ENCODE results near the gene VAV3.

Gene VAV3

GRCh38 chr1:107935396-107936064 is 29.4 kb downstream of the VAV3 start:
- Histone ChIP-seq H3K4me1 (ENCODE audit: control insufficient read depth, insufficient read depth, low read length) (no peaks in the 10 kb centered on the region), H3K9me3 (ENCODE audit: control insufficient read depth in 2 of 2, low read length in 2 of 2) (no peaks in the 10 kb centered on the region), H3K27me3 (ENCODE audit: control insufficient read depth in 1 of 2, insufficient read depth in 2 of 2, low read length in 2 of 2) (no peaks in the 10 kb centered on the region), H3K4me3 (ENCODE audit: low read length in 2 of 2) (no peak overlapping the region), H3K36me3 (ENCODE audit: control insufficient read depth in 2 of 2, insufficient read depth in 2 of 2, low read length in 2 of 2) (no peaks in the 10 kb centered on the region), H3K27ac (ENCODE audit: low read length) (no peak overlapping the region), H3K9ac (ENCODE audit: low read length in 2 of 2) (no peak overlapping the region)

- H3K27ac ChIP-seq (ENCODE audit: low read length): no peak overlapping the region
- no peak overlapping the region for H3K9ac ChIP-seq (ENCODE audit: low read length in 2 of 2)
- H3K9me3 ChIP-seq (ENCODE audit: control insufficient read depth in 2 of 2, low read length in 2 of 2): no peaks in the 10 kb centered on the region
- no peaks in the 10 kb centered on the region for H3K36me3 ChIP-seq (ENCODE audit: control insufficient read depth in 2 of 2, insufficient read depth in 2 of 2, low read length in 2 of 2)
- H3K4me3 ChIP-seq (ENCODE audit: low read length in 2 of 2): no peak overlapping the region
- no peaks in the 10 kb centered on the region for H3K27me3 ChIP-seq (ENCODE audit: control insufficient read depth in 1 of 2, insufficient read depth in 2 of 2, low read length in 2 of 2)
- H3K4me1 ChIP-seq (ENCODE audit: control insufficient read depth, insufficient read depth, low read length): no peaks in the 10 kb centered on the region
Observed at GRCh38 chr1:107934578-107934977, 30.4 kb downstream of the VAV3 start.

GRCh38 chr1:107933736-107934135 is 31.2 kb downstream of the VAV3 start:
- Histone ChIP-seq H3K9me3 (ENCODE audit: control insufficient read depth in 2 of 2, low read length in 2 of 2) (no peaks in the 10 kb centered on the region), H3K27ac (ENCODE audit: low read length) (no peak overlapping the region), H3K27me3 (ENCODE audit: control insufficient read depth in 1 of 2, insufficient read depth in 2 of 2, low read length in 2 of 2) (no peaks in the 10 kb centered on the region), H3K36me3 (ENCODE audit: control insufficient read depth in 2 of 2, insufficient read depth in 2 of 2, low read length in 2 of 2) (no peaks in the 10 kb centered on the region), H3K9ac (ENCODE audit: low read length in 2 of 2) (no peak overlapping the region), H3K4me1 (ENCODE audit: control insufficient read depth, insufficient read depth, low read length) (no peaks in the 10 kb centered on the region), H3K4me3 (ENCODE audit: low read length in 2 of 2) (no peak overlapping the region)

- no peak overlapping the region for H3K9ac ChIP-seq (ENCODE audit: low read length in 2 of 2)
- H3K36me3 ChIP-seq (ENCODE audit: control insufficient read depth in 2 of 2, insufficient read depth in 2 of 2, low read length in 2 of 2): no peaks in the 10 kb centered on the region
- no peaks in the 10 kb centered on the region for H3K27me3 ChIP-seq (ENCODE audit: control insufficient read depth in 1 of 2, insufficient read depth in 2 of 2, low read length in 2 of 2)
- H3K9me3 ChIP-seq (ENCODE audit: control insufficient read depth in 2 of 2, low read length in 2 of 2): no peaks in the 10 kb centered on the region
- no peaks in the 10 kb centered on the region for H3K4me1 ChIP-seq (ENCODE audit: control insufficient read depth, insufficient read depth, low read length)
- H3K4me3 ChIP-seq (ENCODE audit: low read length in 2 of 2): no peak overlapping the region
- H3K27ac ChIP-seq (ENCODE audit: low read length): no peak overlapping the region
Observed at GRCh38 chr1:107930292-107930691, 34.7 kb downstream of the VAV3 start.

GRCh38 chr1:107927820-107928219 is 37.2 kb downstream of the VAV3 start:
- Histone ChIP-seq H3K9me3 (ENCODE audit: control insufficient read depth in 2 of 2, low read length in 2 of 2) (no peaks in the 10 kb centered on the region), H3K9ac (ENCODE audit: low read length in 2 of 2) (no peak overlapping the region)

GRCh38 chr1:107926436-107927080 is 38.4 kb downstream of the VAV3 start:
- Histone ChIP-seq H3K4me3 (ENCODE audit: low read length in 2 of 2) (no peak overlapping the region), H3K27ac (ENCODE audit: low read length) (no peak overlapping the region), H3K9ac (ENCODE audit: low read length in 2 of 2) (no peak overlapping the region), H3K36me3 (ENCODE audit: control insufficient read depth in 2 of 2, insufficient read depth in 2 of 2, low read length in 2 of 2) (no peaks in the 10 kb centered on the region), H3K4me1 (ENCODE audit: control insufficient read depth, insufficient read depth, low read length) (no peaks in the 10 kb centered on the region), H3K27me3 (ENCODE audit: control insufficient read depth in 1 of 2, insufficient read depth in 2 of 2, low read length in 2 of 2) (no peaks in the 10 kb centered on the region), H3K9me3 (ENCODE audit: control insufficient read depth in 2 of 2, low read length in 2 of 2) (no peaks in the 10 kb centered on the region)

More at GRCh38 chr1:107927820-107928219, 37.2 kb downstream of the VAV3 start:
- Histone ChIP-seq H3K4me3 (ENCODE audit: low read length in 2 of 2) (no peak overlapping the region), H3K27ac (ENCODE audit: low read length) (no peak overlapping the region), H3K27me3 (ENCODE audit: control insufficient read depth in 1 of 2, insufficient read depth in 2 of 2, low read length in 2 of 2) (no peaks in the 10 kb centered on the region), H3K36me3 (ENCODE audit: control insufficient read depth in 2 of 2, insufficient read depth in 2 of 2, low read length in 2 of 2) (no peaks in the 10 kb centered on the region), H3K4me1 (ENCODE audit: control insufficient read depth, insufficient read depth, low read length) (no peaks in the 10 kb centered on the region)

GRCh38 chr1:107925565-107925964 is 39.4 kb downstream of the VAV3 start:
- H3K36me3 ChIP-seq (ENCODE audit: control insufficient read depth in 2 of 2, insufficient read depth in 2 of 2, low read length in 2 of 2): no peaks in the 10 kb centered on the region
- no peaks in the 10 kb centered on the region for H3K9me3 ChIP-seq (ENCODE audit: control insufficient read depth in 2 of 2, low read length in 2 of 2)
- H3K27ac ChIP-seq (ENCODE audit: low read length): no peak overlapping the region
- H3K27me3 ChIP-seq (ENCODE audit: control insufficient read depth in 1 of 2, insufficient read depth in 2 of 2, low read length in 2 of 2): no peaks in the 10 kb centered on the region
- H3K4me1 ChIP-seq (ENCODE audit: control insufficient read depth, insufficient read depth, low read length): no peaks in the 10 kb centered on the region
- H3K9ac ChIP-seq (ENCODE audit: low read length in 2 of 2): no peak overlapping the region
- no peak overlapping the region for H3K4me3 ChIP-seq (ENCODE audit: low read length in 2 of 2)

GRCh38 chr1:107920999-107921398 is 44.0 kb downstream of the VAV3 start:
- no peak overlapping the region for H3K4me3 ChIP-seq (ENCODE audit: low read length in 2 of 2)
- H3K4me1 ChIP-seq (ENCODE audit: control insufficient read depth, insufficient read depth, low read length): no peaks in the 10 kb centered on the region
- H3K27ac ChIP-seq (ENCODE audit: low read length): no peak overlapping the region
- no peaks in the 10 kb centered on the region for H3K27me3 ChIP-seq (ENCODE audit: control insufficient read depth in 1 of 2, insufficient read depth in 2 of 2, low read length in 2 of 2)
- H3K36me3 ChIP-seq (ENCODE audit: control insufficient read depth in 2 of 2, insufficient read depth in 2 of 2, low read length in 2 of 2): no peaks in the 10 kb centered on the region
- no peak overlapping the region for H3K9ac ChIP-seq (ENCODE audit: low read length in 2 of 2)
- H3K9me3 ChIP-seq (ENCODE audit: control insufficient read depth in 2 of 2, low read length in 2 of 2): no peaks in the 10 kb centered on the region

- Histone ChIP-seq H3K9me3 (ENCODE audit: control insufficient read depth in 2 of 2, low read length in 2 of 2) (no peaks in the 10 kb centered on the region), H3K9ac (ENCODE audit: low read length in 2 of 2) (no peak overlapping the region), H3K4me3 (ENCODE audit: low read length in 2 of 2) (no peak overlapping the region), H3K27ac (ENCODE audit: low read length) (no peak overlapping the region), H3K4me1 (ENCODE audit: control insufficient read depth, insufficient read depth, low read length) (no peaks in the 10 kb centered on the region), H3K36me3 (ENCODE audit: control insufficient read depth in 2 of 2, insufficient read depth in 2 of 2, low read length in 2 of 2) (no peaks in the 10 kb centered on the region), H3K27me3 (ENCODE audit: control insufficient read depth in 1 of 2, insufficient read depth in 2 of 2, low read length in 2 of 2) (no peaks in the 10 kb centered on the region)
Observed at GRCh38 chr1:107920561-107920960, 44.4 kb downstream of the VAV3 start.

- H3K9ac ChIP-seq (ENCODE audit: low read length in 2 of 2): no peak overlapping the region
- no peaks in the 10 kb centered on the region for H3K9me3 ChIP-seq (ENCODE audit: control insufficient read depth in 2 of 2, low read length in 2 of 2)
- H3K27me3 ChIP-seq (ENCODE audit: control insufficient read depth in 1 of 2, insufficient read depth in 2 of 2, low read length in 2 of 2): no peaks in the 10 kb centered on the region
Observed at GRCh38 chr1:107919953-107920352, 45.0 kb downstream of the VAV3 start.

GRCh38 chr1:107914119-107914765 is 50.7 kb downstream of the VAV3 start:
- Histone ChIP-seq H3K9ac (ENCODE audit: low read length in 2 of 2) (no peak overlapping the region), H3K9me3 (ENCODE audit: control insufficient read depth in 2 of 2, low read length in 2 of 2) (no peaks in the 10 kb centered on the region), H3K27me3 (ENCODE audit: control insufficient read depth in 1 of 2, insufficient read depth in 2 of 2, low read length in 2 of 2) (no peaks in the 10 kb centered on the region), H3K4me1 (ENCODE audit: control insufficient read depth, insufficient read depth, low read length) (no peaks in the 10 kb centered on the region), H3K27ac (ENCODE audit: low read length) (no peak overlapping the region), H3K4me3 (ENCODE audit: low read length in 2 of 2) (no peak overlapping the region), H3K36me3 (ENCODE audit: control insufficient read depth in 2 of 2, insufficient read depth in 2 of 2, low read length in 2 of 2) (no peaks in the 10 kb centered on the region)

More at GRCh38 chr1:107919953-107920352, 45.0 kb downstream of the VAV3 start:
- H3K4me3 ChIP-seq (ENCODE audit: low read length in 2 of 2): no peak overlapping the region
- H3K36me3 ChIP-seq (ENCODE audit: control insufficient read depth in 2 of 2, insufficient read depth in 2 of 2, low read length in 2 of 2): no peaks in the 10 kb centered on the region
- H3K4me1 ChIP-seq (ENCODE audit: control insufficient read depth, insufficient read depth, low read length): no peaks in the 10 kb centered on the region
- no peak overlapping the region for H3K27ac ChIP-seq (ENCODE audit: low read length)
